Measurements from ENCODE around the gene LRRC4C. TPM values are rescaled to one million over a fixed set of nuclear protein-coding genes. Genes with fewer than 3 reads are reported as not detected.

The LRRC4C gene
- total RNA-seq, 1 experiment from 2014 or later, result 0.72 TPM

- TF ChIP-seq JUN (CRISPR knock-in tag; IDR thresholded peaks at IDR 0.05) (no peak), CREB1 (CRISPR knock-in tag; IDR thresholded peaks at IDR 0.05) (no peak)
Observed at GRCh38 chr11:40986320-40986719, 473.1 kb downstream of the LRRC4C start (continued).

- ChIA-PET POLR2A (no interaction called here), CTCF (no interaction called here)
- ATAC-seq (no peak), DNase-seq (ENCODE audit: low spot score) (no peak)
- Mint-ChIP-seq H3K9me3 (peaks cover 29% of the 10 kb centered on the region), H3K27me3 (ENCODE audit: low read depth) (no peaks in the 10 kb centered on the region), H3K27ac (no peak overlapping the region), H3K4me1 (no peaks in the 10 kb centered on the region), H3K36me3 (peaks cover 22% of the 10 kb centered on the region), H3K4me3 (no peak overlapping the region)
- TF ChIP-seq MYBL2 (CRISPR knock-in tag; IDR thresholded peaks at IDR 0.05) (no peak), PREB (CRISPR knock-in tag; IDR thresholded peaks at IDR 0.05; ENCODE audit: borderline replicate concordance) (no peak), HMGXB4 (CRISPR knock-in tag; IDR thresholded peaks at IDR 0.05) (no peak), MXD4 (CRISPR knock-in tag; IDR thresholded peaks at IDR 0.05; ENCODE audit: borderline replicate concordance) (no peak), GABPB1 (CRISPR knock-in tag; IDR thresholded peaks at IDR 0.05) (no peak), ZSCAN18 (CRISPR knock-in tag; IDR thresholded peaks at IDR 0.05) (no peak), EMX1 (CRISPR knock-in tag; IDR thresholded peaks at IDR 0.05) (no peak), CREM (CRISPR knock-in tag; IDR thresholded peaks at IDR 0.05) (no peak), SMAD3 (CRISPR knock-in tag; IDR thresholded peaks at IDR 0.05; ENCODE audit: borderline replicate concordance) (no peak), ZNF219 (CRISPR knock-in tag; IDR thresholded peaks at IDR 0.05; ENCODE audit: borderline replicate concordance) (no peak), SOX15 (CRISPR knock-in tag; IDR thresholded peaks at IDR 0.05) (no peak)
- TF ChIP-seq, protein P1, sequence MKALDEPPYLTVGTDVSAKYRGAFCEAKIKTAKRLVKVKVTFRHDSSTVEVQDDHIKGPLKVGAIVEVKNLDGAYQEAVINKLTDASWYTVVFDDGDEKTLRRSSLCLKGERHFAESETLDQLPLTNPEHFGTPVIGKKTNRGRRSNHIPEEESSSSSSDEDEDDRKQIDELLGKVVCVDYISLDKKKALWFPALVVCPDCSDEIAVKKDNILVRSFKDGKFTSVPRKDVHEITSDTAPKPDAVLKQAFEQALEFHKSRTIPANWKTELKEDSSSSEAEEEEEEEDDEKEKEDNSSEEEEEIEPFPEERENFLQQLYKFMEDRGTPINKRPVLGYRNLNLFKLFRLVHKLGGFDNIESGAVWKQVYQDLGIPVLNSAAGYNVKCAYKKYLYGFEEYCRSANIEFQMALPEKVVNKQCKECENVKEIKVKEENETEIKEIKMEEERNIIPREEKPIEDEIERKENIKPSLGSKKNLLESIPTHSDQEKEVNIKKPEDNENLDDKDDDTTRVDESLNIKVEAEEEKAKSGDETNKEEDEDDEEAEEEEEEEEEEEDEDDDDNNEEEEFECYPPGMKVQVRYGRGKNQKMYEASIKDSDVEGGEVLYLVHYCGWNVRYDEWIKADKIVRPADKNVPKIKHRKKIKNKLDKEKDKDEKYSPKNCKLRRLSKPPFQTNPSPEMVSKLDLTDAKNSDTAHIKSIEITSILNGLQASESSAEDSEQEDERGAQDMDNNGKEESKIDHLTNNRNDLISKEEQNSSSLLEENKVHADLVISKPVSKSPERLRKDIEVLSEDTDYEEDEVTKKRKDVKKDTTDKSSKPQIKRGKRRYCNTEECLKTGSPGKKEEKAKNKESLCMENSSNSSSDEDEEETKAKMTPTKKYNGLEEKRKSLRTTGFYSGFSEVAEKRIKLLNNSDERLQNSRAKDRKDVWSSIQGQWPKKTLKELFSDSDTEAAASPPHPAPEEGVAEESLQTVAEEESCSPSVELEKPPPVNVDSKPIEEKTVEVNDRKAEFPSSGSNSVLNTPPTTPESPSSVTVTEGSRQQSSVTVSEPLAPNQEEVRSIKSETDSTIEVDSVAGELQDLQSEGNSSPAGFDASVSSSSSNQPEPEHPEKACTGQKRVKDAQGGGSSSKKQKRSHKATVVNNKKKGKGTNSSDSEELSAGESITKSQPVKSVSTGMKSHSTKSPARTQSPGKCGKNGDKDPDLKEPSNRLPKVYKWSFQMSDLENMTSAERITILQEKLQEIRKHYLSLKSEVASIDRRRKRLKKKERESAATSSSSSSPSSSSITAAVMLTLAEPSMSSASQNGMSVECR (CRISPR knock-in tag; IDR thresholded peaks at IDR 0.05; ENCODE audit: borderline replicate concordance), result no peak
- TF ChIP-seq, protein P2, sequence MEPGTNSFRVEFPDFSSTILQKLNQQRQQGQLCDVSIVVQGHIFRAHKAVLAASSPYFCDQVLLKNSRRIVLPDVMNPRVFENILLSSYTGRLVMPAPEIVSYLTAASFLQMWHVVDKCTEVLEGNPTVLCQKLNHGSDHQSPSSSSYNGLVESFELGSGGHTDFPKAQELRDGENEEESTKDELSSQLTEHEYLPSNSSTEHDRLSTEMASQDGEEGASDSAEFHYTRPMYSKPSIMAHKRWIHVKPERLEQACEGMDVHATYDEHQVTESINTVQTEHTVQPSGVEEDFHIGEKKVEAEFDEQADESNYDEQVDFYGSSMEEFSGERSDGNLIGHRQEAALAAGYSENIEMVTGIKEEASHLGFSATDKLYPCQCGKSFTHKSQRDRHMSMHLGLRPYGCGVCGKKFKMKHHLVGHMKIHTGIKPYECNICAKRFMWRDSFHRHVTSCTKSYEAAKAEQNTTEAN (CRISPR knock-in tag; IDR thresholded peaks at IDR 0.05), result no peak
- TF ChIP-seq, protein P3, sequence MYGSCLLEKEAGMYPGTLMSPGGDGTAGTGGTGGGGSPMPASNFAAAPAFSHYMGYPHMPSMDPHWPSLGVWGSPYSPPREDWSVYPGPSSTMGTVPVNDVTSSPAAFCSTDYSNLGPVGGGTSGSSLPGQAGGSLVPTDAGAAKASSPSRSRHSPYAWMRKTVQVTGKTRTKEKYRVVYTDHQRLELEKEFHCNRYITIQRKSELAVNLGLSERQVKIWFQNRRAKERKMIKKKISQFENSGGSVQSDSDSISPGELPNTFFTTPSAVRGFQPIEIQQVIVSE (CRISPR knock-in tag; IDR thresholded peaks at IDR 0.05; ENCODE audit: borderline replicate concordance), result no peak
Observed at GRCh38 chr11:40975076-40975475, 484.4 kb downstream of the LRRC4C start.
